Measurements from ENCODE around the gene ZMYND10. TPM values are rescaled to one million over a fixed set of nuclear protein-coding genes. Genes with fewer than 3 reads are reported as not detected.

Gene ZMYND10
- total and polyA plus RNA-seq, 5 donors from 2014 or later = 0.09 to 1.6 TPM; not detected in 3

- peak; percentile 46 to 64 (median 46) for DNase-seq
- H3K4me1 ChIP-seq (ENCODE audit: control insufficient read depth, insufficient read depth, low read length, poor library complexity, severe bottlenecking) = peaks cover 42% of the 10 kb centered on the region
- peak overlapping the region; percentile 43 to 83 (median 58) for H3K27ac Mint-ChIP-seq
Observed at GRCh38 chr3:50324351-50325112, 21.0 kb downstream of the ZMYND10 start.

GRCh38 chr3:50323614-50324199 lies 21.8 kb downstream of the ZMYND10 start:
- Histone ChIP-seq H3K4me3 (ENCODE audit: low read depth, low read length) (no peak overlapping the region), H3K36me3 (ENCODE audit: control insufficient read depth, insufficient read depth, low read length) (peaks cover 10% of the 10 kb centered on the region), H3K4me1 (ENCODE audit: control insufficient read depth, insufficient read depth, low read length, poor library complexity, severe bottlenecking) (peaks cover 42% of the 10 kb centered on the region), H3K27me3 (ENCODE audit: control insufficient read depth, insufficient read depth, low read length) (no peaks in the 10 kb centered on the region), H3K9me3 (ENCODE audit: control insufficient read depth in 2 of 2, low read length in 2 of 2) (no peaks in the 10 kb centered on the region), H3K27ac (ENCODE audit: insufficient read depth, low read length, poor library complexity, severe bottlenecking) (no peak overlapping the region)
- no peak for DNase-seq
- H3K27me3 Mint-ChIP-seq = no peaks in the 10 kb centered on the region
- ATAC-seq (ENCODE audit: low read depth in 2 of 2) = no peak
- peak overlapping the region; percentile 58 to 83 (median 71) for H3K27ac Mint-ChIP-seq
- H3K36me3 Mint-ChIP-seq = peaks cover 6% of the 10 kb centered on the region
- peak overlapping the region; percentile 38 to 94 (median 71) for H3K4me3 Mint-ChIP-seq
- H3K4me1 Mint-ChIP-seq = peaks cover 5 to 55% (median 16%) of the 10 kb centered on the region in 4 donors
- H3K9me3 Mint-ChIP-seq = no peaks in the 10 kb centered on the region

More at GRCh38 chr3:50324351-50325112, 21.0 kb downstream of the ZMYND10 start:
- Mint-ChIP-seq H3K4me1 (peaks cover 5 to 51% (median 14%) of the 10 kb centered on the region in 4 donors), H3K4me3 (peak overlapping the region in 3 of 4 donors; percentile 11 to 94 (median 80)), H3K36me3 (peaks cover 6% of the 10 kb centered on the region), H3K27me3 (no peaks in the 10 kb centered on the region), H3K9me3 (no peaks in the 10 kb centered on the region)
- Histone ChIP-seq H3K27ac (ENCODE audit: insufficient read depth, low read length, poor library complexity, severe bottlenecking) (no peak overlapping the region), H3K4me3 (ENCODE audit: low read depth, low read length) (no peak overlapping the region), H3K27me3 (ENCODE audit: control insufficient read depth, insufficient read depth, low read length) (no peaks in the 10 kb centered on the region), H3K9me3 (ENCODE audit: control insufficient read depth in 2 of 2, low read length in 2 of 2) (no peaks in the 10 kb centered on the region), H3K36me3 (ENCODE audit: control insufficient read depth, insufficient read depth, low read length) (peaks cover 10% of the 10 kb centered on the region)
- no peak for ATAC-seq (ENCODE audit: low read depth in 2 of 2)

GRCh38 chr3:50323092-50323600 lies 22.4 kb downstream of the ZMYND10 start:
- H3K4me3 Mint-ChIP-seq = peak overlapping the region; percentile 38 to 94 (median 71)
- Histone ChIP-seq H3K4me1 (ENCODE audit: control insufficient read depth, insufficient read depth, low read length, poor library complexity, severe bottlenecking) (peaks cover 36% of the 10 kb centered on the region), H3K27me3 (ENCODE audit: control insufficient read depth, insufficient read depth, low read length) (no peaks in the 10 kb centered on the region), H3K9me3 (ENCODE audit: control insufficient read depth in 2 of 2, low read length in 2 of 2) (no peaks in the 10 kb centered on the region), H3K4me3 (ENCODE audit: low read depth, low read length) (no peak overlapping the region), H3K27ac (ENCODE audit: insufficient read depth, low read length, poor library complexity, severe bottlenecking) (no peak overlapping the region), H3K36me3 (ENCODE audit: control insufficient read depth, insufficient read depth, low read length) (peaks cover 10% of the 10 kb centered on the region)
- peaks cover 7 to 53% (median 13%) of the 10 kb centered on the region in 4 donors for H3K4me1 Mint-ChIP-seq
- H3K27me3 Mint-ChIP-seq = no peaks in the 10 kb centered on the region
- DNase-seq (no peak), ATAC-seq (ENCODE audit: low read depth in 2 of 2) (no peak)
- H3K27ac Mint-ChIP-seq = peak overlapping the region in 2 of 3 donors; percentile 58 to 77
- no peaks in the 10 kb centered on the region for H3K9me3 Mint-ChIP-seq
- peaks cover 2% of the 10 kb centered on the region for H3K36me3 Mint-ChIP-seq

GRCh38 chr3:50322386-50323091 lies 23.0 kb downstream of the ZMYND10 start, which contains the start of gene HYAL2:
Gene HYAL2, minus strand, starts transcription at chr3:50322745. Its CDS starts 2,256 bp downstream, at chr3:50320489.
- Histone ChIP-seq H3K27me3 (ENCODE audit: control insufficient read depth, insufficient read depth, low read length) (no peaks in the 10 kb centered on the region), H3K4me1 (ENCODE audit: control insufficient read depth, insufficient read depth, low read length, poor library complexity, severe bottlenecking) (peaks cover 35% of the 10 kb centered on the region), H3K4me3 (ENCODE audit: low read depth, low read length) (peak within 1 kb of the TSS; percentile 19), H3K27ac (ENCODE audit: insufficient read depth, low read length, poor library complexity, severe bottlenecking) (peak within 1 kb of the TSS; percentile 76), H3K36me3 (ENCODE audit: control insufficient read depth, insufficient read depth, low read length) (peaks cover 10% of the 10 kb centered on the region), H3K9me3 (ENCODE audit: control insufficient read depth in 2 of 2, low read length in 2 of 2) (no peaks in the 10 kb centered on the region)
- H3K9me3 Mint-ChIP-seq = no peaks in the 10 kb centered on the region
- peak within 1 kb of the TSS; percentile 86 to 94 (median 90) for H3K4me3 Mint-ChIP-seq
- ATAC-seq (ENCODE audit: low read depth in 2 of 2) (no peak), DNase-seq (no peak)
- peaks cover 5 to 53% (median 12%) of the 10 kb centered on the region in 4 donors for H3K4me1 Mint-ChIP-seq
- H3K36me3 Mint-ChIP-seq = no peaks in the 10 kb centered on the region
- no peaks in the 10 kb centered on the region for H3K27me3 Mint-ChIP-seq
- H3K27ac Mint-ChIP-seq = peak within 1 kb of the TSS; percentile 88 to 95 (median 89)

GRCh38 chr3:50322115-50322385 lies 23.5 kb downstream of the ZMYND10 start:
- Histone ChIP-seq H3K4me1 (ENCODE audit: control insufficient read depth, insufficient read depth, low read length, poor library complexity, severe bottlenecking) (peaks cover 34% of the 10 kb centered on the region), H3K4me3 (ENCODE audit: low read depth, low read length) (no peak overlapping the region), H3K27ac (ENCODE audit: insufficient read depth, low read length, poor library complexity, severe bottlenecking) (peak overlapping the region; percentile 76), H3K36me3 (ENCODE audit: control insufficient read depth, insufficient read depth, low read length) (peaks cover 10% of the 10 kb centered on the region), H3K9me3 (ENCODE audit: control insufficient read depth in 2 of 2, low read length in 2 of 2) (no peaks in the 10 kb centered on the region), H3K27me3 (ENCODE audit: control insufficient read depth, insufficient read depth, low read length) (no peaks in the 10 kb centered on the region)
- no peaks in the 10 kb centered on the region for H3K36me3 Mint-ChIP-seq
- ATAC-seq (ENCODE audit: low read depth in 2 of 2) (no peak), DNase-seq (no peak)
- peak overlapping the region; percentile 41 to 94 (median 82) for H3K4me3 Mint-ChIP-seq
- H3K27me3 Mint-ChIP-seq = no peaks in the 10 kb centered on the region
- peaks cover 5 to 51% (median 13%) of the 10 kb centered on the region in 4 donors for H3K4me1 Mint-ChIP-seq
- no peaks in the 10 kb centered on the region for H3K9me3 Mint-ChIP-seq
- H3K27ac Mint-ChIP-seq = no peak overlapping the region

GRCh38 chr3:50321336-50322114 lies 24.0 kb downstream of the ZMYND10 start:
- Histone ChIP-seq H3K9me3 (ENCODE audit: control insufficient read depth in 2 of 2, low read length in 2 of 2) (no peaks in the 10 kb centered on the region), H3K27me3 (ENCODE audit: control insufficient read depth, insufficient read depth, low read length) (no peaks in the 10 kb centered on the region), H3K4me3 (ENCODE audit: low read depth, low read length) (peak overlapping the region; percentile 19), H3K4me1 (ENCODE audit: control insufficient read depth, insufficient read depth, low read length, poor library complexity, severe bottlenecking) (peaks cover 37% of the 10 kb centered on the region), H3K27ac (ENCODE audit: insufficient read depth, low read length, poor library complexity, severe bottlenecking) (peak overlapping the region; percentile 76), H3K36me3 (ENCODE audit: control insufficient read depth, insufficient read depth, low read length) (peaks cover 10% of the 10 kb centered on the region)
- H3K36me3 Mint-ChIP-seq = peaks cover under 1% of the 10 kb centered on the region
- ATAC-seq (ENCODE audit: low read depth in 2 of 2) = peak; percentile 71 to 76
- peaks cover 6 to 52% (median 15%) of the 10 kb centered on the region in 4 donors for H3K4me1 Mint-ChIP-seq
- no peaks in the 10 kb centered on the region for H3K27me3 Mint-ChIP-seq
- H3K27ac Mint-ChIP-seq = peak overlapping the region; percentile 88 to 95 (median 89)
- H3K4me3 Mint-ChIP-seq = peak overlapping the region; percentile 86 to 94 (median 90)
- peak; percentile 70 to 91 (median 85) for DNase-seq
- no peaks in the 10 kb centered on the region for H3K9me3 Mint-ChIP-seq

- H3K9me3 Mint-ChIP-seq = no peaks in the 10 kb centered on the region
- peak in 1 of 3 donors; percentile 72 for DNase-seq
- Histone ChIP-seq H3K4me1 (ENCODE audit: control insufficient read depth, insufficient read depth, low read length, poor library complexity, severe bottlenecking) (peaks cover 43% of the 10 kb centered on the region), H3K27me3 (ENCODE audit: control insufficient read depth, insufficient read depth, low read length) (no peaks in the 10 kb centered on the region), H3K9me3 (ENCODE audit: control insufficient read depth in 2 of 2, low read length in 2 of 2) (no peaks in the 10 kb centered on the region), H3K27ac (ENCODE audit: insufficient read depth, low read length, poor library complexity, severe bottlenecking) (peak overlapping the region; percentile 76), H3K36me3 (ENCODE audit: control insufficient read depth, insufficient read depth, low read length) (peaks cover 6% of the 10 kb centered on the region), H3K4me3 (ENCODE audit: low read depth, low read length) (peak overlapping the region; percentile 84)
- peak; percentile 38 to 47 for ATAC-seq (ENCODE audit: low read depth in 2 of 2)
- peaks cover 3% of the 10 kb centered on the region for H3K36me3 Mint-ChIP-seq
- peaks cover 10 to 58% (median 19%) of the 10 kb centered on the region in 4 donors for H3K4me1 Mint-ChIP-seq
- peak overlapping the region; percentile 84 to 87 (median 87) for H3K27ac Mint-ChIP-seq
- H3K4me3 Mint-ChIP-seq = peak overlapping the region; percentile 93 to 95 (median 94)
- H3K27me3 Mint-ChIP-seq = no peaks in the 10 kb centered on the region
Observed at GRCh38 chr3:50320853-50321335, 24.6 kb downstream of the ZMYND10 start.

Measured in CD4-positive, CD25-positive, alpha-beta regulatory T cell (primary cell).